ENCODE results near the gene RSPH9. TPM values are rescaled to one million over a fixed set of nuclear protein-coding genes. Genes with fewer than 3 reads are reported as not detected.

The RSPH9 gene
- total RNA-seq, 1 donor from 2014 or later = 0.30 TPM

DNA sequence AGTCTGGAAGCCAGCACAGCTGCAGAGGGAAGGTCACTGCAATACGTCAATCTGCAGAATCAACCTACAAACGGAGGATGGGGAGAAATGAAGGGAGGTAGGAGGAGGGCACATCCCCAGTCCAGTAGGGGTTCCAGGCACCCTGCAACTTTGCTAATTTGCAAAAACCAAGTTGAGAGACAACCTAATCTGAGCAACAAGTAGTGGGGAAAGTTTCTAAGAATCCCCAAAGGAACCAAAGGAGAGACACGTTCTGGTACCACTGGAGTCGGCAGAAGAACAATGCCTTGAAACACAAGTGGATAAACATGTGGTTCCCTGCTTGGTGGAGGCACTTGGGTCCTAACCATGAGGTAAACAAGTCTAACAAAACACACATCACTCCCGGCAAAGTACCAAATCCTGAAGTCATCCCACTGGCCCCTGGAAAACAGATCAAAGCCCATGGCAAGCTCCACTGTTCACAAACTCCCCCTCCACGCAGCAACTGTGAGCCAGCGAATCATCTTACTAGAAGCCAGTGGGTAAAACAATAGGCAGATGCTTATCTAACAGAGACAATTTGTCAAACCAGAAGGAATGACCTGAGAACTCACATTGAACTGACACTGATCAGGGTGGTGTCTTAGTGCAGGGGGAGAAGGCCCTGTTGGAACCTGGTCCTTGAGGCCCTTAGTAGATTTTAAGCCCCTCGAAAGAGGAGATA is 38.0 kb downstream of the RSPH9 start:
- Histone ChIP-seq H3K27me3 (ENCODE audit: insufficient read depth, low read length) (no peaks in the 10 kb centered on the region), H3K9ac (ENCODE audit: low read length) (no peak overlapping the region), H3K4me1 (ENCODE audit: insufficient read depth, low read length) (peaks cover 8% of the 10 kb centered on the region), H2AFZ (ENCODE audit: low read depth, low read length) (no peak overlapping the region), H3K36me3 (ENCODE audit: insufficient read depth, low read length) (peaks cover 12% of the 10 kb centered on the region), H3K4me3 (ENCODE audit: insufficient read depth, low read depth, low read length) (no peak overlapping the region), H4K20me1 (ENCODE audit: insufficient read depth, low read length) (peaks cover 82% of the 10 kb centered on the region), H3K4me2 (ENCODE audit: low read length) (no peak overlapping the region), H3K79me2 (ENCODE audit: insufficient read depth, low read length) (peaks cover 68% of the 10 kb centered on the region), H3K9me3 (ENCODE audit: insufficient read depth, low read depth, low read length) (no peaks in the 10 kb centered on the region), H3K27ac (ENCODE audit: low read depth, low read length) (no peak overlapping the region)
- TF ChIP-seq, protein P1, sequence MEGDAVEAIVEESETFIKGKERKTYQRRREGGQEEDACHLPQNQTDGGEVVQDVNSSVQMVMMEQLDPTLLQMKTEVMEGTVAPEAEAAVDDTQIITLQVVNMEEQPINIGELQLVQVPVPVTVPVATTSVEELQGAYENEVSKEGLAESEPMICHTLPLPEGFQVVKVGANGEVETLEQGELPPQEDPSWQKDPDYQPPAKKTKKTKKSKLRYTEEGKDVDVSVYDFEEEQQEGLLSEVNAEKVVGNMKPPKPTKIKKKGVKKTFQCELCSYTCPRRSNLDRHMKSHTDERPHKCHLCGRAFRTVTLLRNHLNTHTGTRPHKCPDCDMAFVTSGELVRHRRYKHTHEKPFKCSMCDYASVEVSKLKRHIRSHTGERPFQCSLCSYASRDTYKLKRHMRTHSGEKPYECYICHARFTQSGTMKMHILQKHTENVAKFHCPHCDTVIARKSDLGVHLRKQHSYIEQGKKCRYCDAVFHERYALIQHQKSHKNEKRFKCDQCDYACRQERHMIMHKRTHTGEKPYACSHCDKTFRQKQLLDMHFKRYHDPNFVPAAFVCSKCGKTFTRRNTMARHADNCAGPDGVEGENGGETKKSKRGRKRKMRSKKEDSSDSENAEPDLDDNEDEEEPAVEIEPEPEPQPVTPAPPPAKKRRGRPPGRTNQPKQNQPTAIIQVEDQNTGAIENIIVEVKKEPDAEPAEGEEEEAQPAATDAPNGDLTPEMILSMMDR (IDR thresholded peaks at IDR 0.05; ENCODE audit: insufficient read depth, low read depth, low read length) = no peak
- TF ChIP-seq EZH2 (IDR thresholded peaks at IDR 0.05; ENCODE audit: insufficient read depth, low read length) = no peak
- no peak for FAIRE-seq
- no peaks in the 10 kb centered on the region for H3K27me3 Mint-ChIP-seq (ENCODE audit: low read depth, unreplicated experiment)
- peaks cover 23% of the 10 kb centered on the region for H3K4me1 Mint-ChIP-seq (ENCODE audit: low read depth, unreplicated experiment)
- H3K36me3 Mint-ChIP-seq (ENCODE audit: low read depth, unreplicated experiment) = peaks cover 18% of the 10 kb centered on the region
- no peaks in the 10 kb centered on the region for H3K9me3 Mint-ChIP-seq (ENCODE audit: unreplicated experiment)
- H3K27ac Mint-ChIP-seq (ENCODE audit: unreplicated experiment) = no peak overlapping the region
- no peak overlapping the region for H3K4me3 Mint-ChIP-seq (ENCODE audit: unreplicated experiment)
- DNase-seq (ENCODE audit: low read depth) = no peak

DNA sequence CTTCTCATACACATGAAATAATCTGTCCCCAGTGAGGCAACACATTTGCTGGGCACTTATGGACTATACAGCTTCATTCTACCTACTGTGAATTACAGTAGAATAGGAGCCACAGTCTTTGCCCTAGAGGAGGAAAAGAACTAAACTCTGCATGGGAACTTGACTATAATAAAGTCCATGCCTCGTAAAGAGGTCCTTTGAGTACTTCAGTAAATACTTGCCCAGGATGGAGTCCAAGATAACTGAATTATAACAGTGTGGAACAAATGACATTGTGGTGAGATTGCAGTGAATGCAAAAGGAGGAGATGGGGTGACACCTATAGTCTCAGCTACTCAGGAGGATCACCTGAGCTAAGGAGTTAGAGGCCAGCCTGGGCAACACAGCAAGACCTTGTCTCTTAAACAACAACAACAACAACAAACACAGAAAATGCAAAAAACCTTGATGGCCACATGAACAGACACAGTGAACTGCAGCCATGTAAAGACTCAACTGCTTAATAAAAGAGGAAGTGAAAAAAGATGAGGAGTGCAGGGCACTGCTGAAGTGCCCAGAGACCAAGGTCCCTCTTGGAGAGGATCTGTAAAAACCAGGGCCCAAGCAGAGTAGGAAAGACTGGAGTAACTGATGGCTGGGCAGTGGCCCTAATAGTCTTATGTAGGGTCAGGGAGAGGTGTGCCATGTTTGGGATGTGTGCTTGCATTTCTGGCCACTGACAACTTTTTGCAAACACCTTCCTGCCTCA is 39.0 kb downstream of the RSPH9 start:
- no peaks in the 10 kb centered on the region for H3K9me3 Mint-ChIP-seq (ENCODE audit: unreplicated experiment)
- peaks cover 73% of the 10 kb centered on the region for H3K79me2 ChIP-seq (ENCODE audit: insufficient read depth, low read length)
- TF ChIP-seq, protein P1 (IDR thresholded peaks at IDR 0.05; ENCODE audit: insufficient read depth, low read depth, low read length) = no peak
- TF ChIP-seq EZH2 (IDR thresholded peaks at IDR 0.05; ENCODE audit: insufficient read depth, low read length) = no peak

More for the DNA sequence above, 39.0 kb downstream of the RSPH9 start:
- peaks cover 26% of the 10 kb centered on the region for H3K4me1 Mint-ChIP-seq (ENCODE audit: low read depth, unreplicated experiment)
- DNase-seq (ENCODE audit: low read depth) (no peak), FAIRE-seq (no peak)
- H4K20me1 ChIP-seq (ENCODE audit: insufficient read depth, low read length) = peaks cover 76% of the 10 kb centered on the region
- peaks cover 11% of the 10 kb centered on the region for H3K36me3 Mint-ChIP-seq (ENCODE audit: low read depth, unreplicated experiment)
- no peak overlapping the region for H2AFZ ChIP-seq (ENCODE audit: low read depth, low read length)
- H3K27me3 Mint-ChIP-seq (ENCODE audit: low read depth, unreplicated experiment) = no peaks in the 10 kb centered on the region
- H3K27me3 ChIP-seq (ENCODE audit: insufficient read depth, low read length) = no peaks in the 10 kb centered on the region
- H3K4me2 ChIP-seq (ENCODE audit: low read length) = no peak overlapping the region
- H3K27ac ChIP-seq (ENCODE audit: low read depth, low read length) = no peak overlapping the region
- H3K9me3 ChIP-seq (ENCODE audit: insufficient read depth, low read depth, low read length) = no peaks in the 10 kb centered on the region
- no peak overlapping the region for H3K9ac ChIP-seq (ENCODE audit: low read length)
- no peak overlapping the region for H3K27ac Mint-ChIP-seq (ENCODE audit: unreplicated experiment)
- H3K4me3 ChIP-seq (ENCODE audit: insufficient read depth, low read depth, low read length) = no peak overlapping the region
- H3K36me3 ChIP-seq (ENCODE audit: insufficient read depth, low read length) = peaks cover 6% of the 10 kb centered on the region
- H3K4me3 Mint-ChIP-seq (ENCODE audit: unreplicated experiment) = no peak overlapping the region
- H3K4me1 ChIP-seq (ENCODE audit: insufficient read depth, low read length) = peaks cover 13% of the 10 kb centered on the region
